HG02571 (cell line): Measurements from ENCODE around the gene GPR25.

Experiments
- ATAC-seq: cut with Tn5 transposase; IDR thresholded peaks from one replicate; pipeline ENCODE4 v1.9.1; 2021; ENCODE audit warnings: mild to moderate bottlenecking, moderate library complexity; ENCODE audit not compliant: unreplicated experiment

GPR25 gene

DNA sequence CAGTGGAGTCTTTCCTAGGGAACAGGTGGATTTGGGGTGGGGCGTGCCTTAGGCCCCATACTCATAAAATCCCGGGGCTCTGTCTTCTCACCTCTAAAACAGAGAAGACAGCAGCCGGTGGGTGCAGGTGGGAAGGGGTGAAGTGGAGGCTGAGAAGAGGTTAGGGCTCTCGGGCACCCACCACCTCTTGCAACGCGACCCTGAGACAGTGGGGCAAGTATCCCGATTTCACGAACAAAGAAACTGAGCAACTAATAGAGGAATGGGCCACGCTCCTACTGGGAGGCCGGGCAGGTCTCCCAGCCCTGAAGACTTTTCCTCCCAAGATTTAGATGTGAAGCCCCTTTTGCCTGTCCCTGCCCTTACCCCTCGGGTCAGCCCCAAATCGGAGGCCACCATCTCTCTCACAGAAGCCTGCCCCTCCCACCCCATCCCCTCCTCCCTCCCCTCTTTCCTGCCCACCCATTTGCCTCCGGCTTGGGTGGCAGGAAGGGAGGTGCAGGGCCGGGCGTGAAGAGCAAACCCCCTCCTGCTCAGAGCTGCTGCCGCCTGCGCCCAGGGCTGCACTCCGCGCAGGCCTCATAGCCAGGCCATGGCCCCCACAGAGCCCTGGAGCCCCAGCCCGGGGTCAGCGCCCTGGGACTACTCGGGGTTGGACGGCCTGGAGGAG, at the start of gene GPR25:
GPR25 (plus strand) TSS at position 536 of the 670 bp plus-strand sequence; CDS start at position 593, 57 bp downstream.
- ATAC-seq = no peak

DNA sequence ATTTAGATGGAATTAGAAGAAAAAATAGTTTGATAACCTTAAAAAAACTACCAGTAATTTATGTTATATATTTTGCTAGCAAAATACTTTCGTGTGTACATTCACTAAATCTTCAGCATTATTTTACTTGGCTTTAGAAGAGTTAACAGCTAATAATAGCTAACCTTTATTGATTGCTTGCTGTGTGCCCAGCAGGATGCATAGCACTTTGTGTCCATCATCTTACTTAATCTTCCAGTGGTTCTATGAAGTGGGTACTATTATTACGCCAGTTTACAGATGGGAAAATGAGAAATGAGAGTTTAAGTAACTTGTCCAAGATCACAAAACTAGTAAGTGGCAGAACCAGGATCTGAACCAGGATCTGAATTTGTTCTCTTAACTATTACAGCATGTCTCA, 41.7 kb upstream of the GPR25 start:
- ATAC-seq = no peak

DNA sequence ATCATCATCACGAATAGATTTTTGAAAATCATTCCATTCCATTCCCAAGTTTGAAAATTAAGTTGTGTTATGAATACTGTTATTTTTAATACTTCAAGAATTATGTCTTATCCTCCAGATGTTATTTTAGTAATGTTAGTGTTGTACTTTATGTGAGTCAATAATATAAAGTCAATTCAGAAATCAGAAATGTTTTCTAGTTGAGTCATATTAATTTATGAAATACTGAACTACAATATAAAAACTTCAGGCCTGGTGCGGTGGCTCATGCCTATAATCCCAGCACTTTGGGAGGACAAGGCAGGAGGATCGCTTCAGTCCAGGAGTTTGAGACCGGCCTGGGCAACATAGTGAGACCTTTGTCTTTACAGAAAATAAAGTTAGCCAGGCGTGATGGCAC, 38.4 kb upstream of the GPR25 start:
- no peak for ATAC-seq

- ATAC-seq = no peak
Observed at GRCh38 chr1:200836213-200836612, 36.6 kb upstream of the GPR25 start.

GRCh38 chr1:200837931-200838571, 34.7 kb upstream of the GPR25 start:
- no peak for ATAC-seq

GRCh38 chr1:200838676-200839445, 33.9 kb upstream of the GPR25 start:
- ATAC-seq = no peak

DNA sequence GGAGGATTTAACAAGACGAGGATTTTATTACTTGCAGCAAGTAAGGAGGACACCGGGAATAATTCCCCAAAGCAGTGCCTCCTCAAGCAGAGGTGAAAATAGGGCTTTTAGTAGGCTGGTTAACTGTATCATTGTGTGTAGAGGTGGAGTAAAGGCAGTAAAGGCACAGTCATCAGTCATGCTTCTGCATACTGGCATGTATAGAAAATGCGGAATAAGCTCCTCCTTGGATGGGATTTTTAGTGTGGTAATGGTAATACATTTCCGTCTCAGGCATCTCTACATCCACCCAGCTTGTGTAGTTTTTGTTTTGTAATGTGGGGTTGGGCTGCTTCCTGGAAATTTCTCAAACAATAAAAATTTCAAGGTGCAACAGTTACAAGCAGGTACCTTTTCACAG, 27.4 kb upstream of the GPR25 start:
- ATAC-seq = no peak

- ATAC-seq = no peak
Observed at GRCh38 chr1:200846398-200846797, 26.4 kb upstream of the GPR25 start.

- ATAC-seq = no peak
Observed at GRCh38 chr1:200849430-200849829, 23.4 kb upstream of the GPR25 start.

- no peak for ATAC-seq
Observed at GRCh38 chr1:200850554-200850953, 22.2 kb upstream of the GPR25 start.

GRCh38 chr1:200856716-200857357, 15.9 kb upstream of the GPR25 start:
- ATAC-seq = no peak

DNA sequence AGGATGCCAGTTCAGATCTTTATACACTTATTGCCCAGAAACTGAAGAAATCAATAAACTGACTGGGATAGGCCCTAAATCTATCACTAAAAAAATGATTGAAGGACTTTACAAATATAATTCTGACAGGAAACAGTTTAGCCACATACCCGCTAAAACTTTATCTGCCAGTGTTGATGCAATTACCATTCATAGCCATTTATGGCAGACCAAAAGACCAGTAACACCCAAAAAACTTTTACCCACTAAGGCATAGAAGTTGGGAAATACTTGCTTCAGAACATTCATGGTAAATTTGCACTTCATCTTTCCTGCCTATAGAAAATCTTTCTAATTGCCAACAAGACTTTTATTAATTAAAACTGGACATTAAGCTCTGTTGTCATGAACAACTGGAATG, 15.0 kb upstream of the GPR25 start:
- ATAC-seq = no peak

DNA sequence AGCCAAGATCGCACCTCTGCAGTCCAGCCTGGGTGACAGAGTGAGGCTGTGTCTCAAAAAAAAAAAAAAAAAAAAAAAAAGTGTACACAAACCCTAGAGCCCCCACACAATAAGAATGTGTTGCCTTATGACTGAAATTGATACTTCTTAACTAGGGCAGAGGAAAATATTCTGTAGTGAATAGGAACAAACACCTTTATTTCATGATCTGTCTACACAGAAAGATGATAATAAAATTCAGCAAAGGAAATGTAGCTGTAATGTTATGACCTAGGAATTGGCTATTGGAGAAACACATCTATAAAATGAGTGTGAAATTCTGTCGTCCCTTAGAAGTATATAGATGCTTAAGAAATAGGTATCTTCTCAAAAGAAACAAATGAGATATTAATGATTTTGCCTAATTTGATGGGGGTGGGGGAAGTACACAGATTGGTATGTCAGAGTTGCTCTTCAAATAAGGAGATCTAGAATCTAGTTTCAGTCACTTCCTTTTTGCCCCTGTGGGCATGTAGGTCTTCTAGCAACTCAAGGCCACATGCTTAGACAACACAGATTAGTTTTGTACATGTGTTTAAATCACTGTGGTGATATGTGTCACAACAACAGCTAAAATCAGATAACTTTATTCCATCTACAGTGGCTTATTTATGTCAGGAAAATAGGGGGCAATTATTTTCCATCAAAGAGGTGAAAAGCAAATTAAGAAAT, 10.7 kb upstream of the GPR25 start:
- ATAC-seq = no peak

- no peak for ATAC-seq
Observed at GRCh38 chr1:200862713-200863415, 9.9 kb upstream of the GPR25 start.

GRCh38 chr1:200866116-200866515, 6.7 kb upstream of the GPR25 start:
- no peak for ATAC-seq

GRCh38 chr1:200866521-200866920, 6.3 kb upstream of the GPR25 start:
- peak; percentile 84 for ATAC-seq

DNA sequence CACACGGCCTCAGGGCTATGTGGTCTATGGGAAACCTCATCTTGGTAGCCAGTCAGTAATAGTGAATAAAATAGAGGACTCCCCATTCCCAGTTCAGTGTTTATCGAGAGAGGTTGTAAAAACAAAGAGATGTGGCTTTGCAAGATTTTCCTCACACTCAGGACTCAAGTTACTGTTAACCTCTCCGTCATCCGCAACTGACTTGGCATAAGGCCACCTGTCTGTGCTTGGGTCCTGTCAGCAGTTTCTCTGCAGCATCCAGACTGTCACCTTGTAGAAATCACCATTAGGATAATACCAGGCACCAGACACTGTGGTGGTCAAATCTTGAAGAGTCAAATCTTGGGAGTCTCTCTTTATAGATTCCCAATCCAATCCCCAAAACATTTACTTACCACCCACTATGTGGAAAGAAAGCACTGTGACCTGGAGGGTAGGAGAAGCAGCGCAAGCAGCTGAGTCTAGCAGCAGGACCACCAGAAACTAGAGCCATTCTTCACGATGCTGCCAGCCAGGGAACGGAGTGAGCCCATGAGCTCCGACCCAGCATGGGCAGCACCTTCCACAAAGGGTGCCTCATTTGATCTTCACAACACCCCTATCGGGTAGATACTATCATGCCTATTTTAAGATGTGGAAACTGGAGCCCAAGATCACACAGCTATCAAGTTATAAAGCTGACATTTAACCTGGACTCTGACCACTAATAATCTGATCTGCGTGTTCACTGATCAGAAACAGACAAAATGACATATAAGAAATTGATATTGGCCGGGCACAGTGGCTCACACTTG, 5.6 kb upstream of the GPR25 start:
- peak; percentile 4 for ATAC-seq

DNA sequence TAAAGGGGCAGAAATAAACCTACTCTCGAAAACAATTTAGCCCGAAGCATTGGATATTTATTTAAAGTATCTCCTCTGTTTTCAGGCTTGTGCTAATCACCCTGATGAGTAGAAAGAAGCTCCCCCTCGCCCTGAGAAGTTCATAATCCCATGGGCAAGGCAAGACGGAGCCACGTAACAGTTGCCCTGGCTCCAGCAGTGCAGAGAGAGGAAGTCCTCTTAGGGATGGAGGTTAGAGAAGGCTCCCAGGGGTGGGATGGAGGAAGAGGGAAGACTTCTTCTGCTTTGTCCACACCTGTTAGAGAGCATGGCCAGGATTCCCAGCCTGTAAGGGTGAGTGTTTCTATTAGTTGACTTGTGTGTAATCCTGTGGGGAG, 3.4 kb upstream of the GPR25 start:
- ATAC-seq = peak; percentile 0

- ATAC-seq = peak; percentile 48
Observed at GRCh38 chr1:200869753-200870391, 2.9 kb upstream of the GPR25 start.
